Small intestine (tissue), 7 donors: Measurements from ENCODE around the gene RAB43. TPM values are rescaled to one million over a fixed set of nuclear protein-coding genes. Genes with fewer than 3 reads are reported as not detected.

Experiments
- DNase-seq, 2 donors: peaks; one replicate each; pipeline versions ENCODE4 v3.0.0 to v3.0.0-alpha.2; 2013
- FAIRE-seq: peaks from 2 replicates; lab custom pipeline; 2012; peaks lifted over from hg19 to GRCh38; lab: Jason Lieb, UNC
- H3K27ac ChIP-seq, 3 donors: one replicate each; pipeline ENCODE4 v1.5.1; 2013; ENCODE audit warnings: low read length in 2 of 3, mild to moderate bottlenecking in 2 of 3, control low read depth in 1 of 3, inconsistent platforms in 1 of 3, low read depth in 1 of 3, moderate library complexity in 1 of 3
- H3K27me3 ChIP-seq, 3 donors: one replicate each; pipeline ENCODE4 v1.6.1; 2013; ENCODE audit warnings: low read length in 3 of 3, inconsistent platforms in 1 of 3; ENCODE audit not compliant: control insufficient read depth in 3 of 3, insufficient read depth in 3 of 3
- H3K36me3 ChIP-seq, 3 donors: one replicate each; pipeline ENCODE4 v1.6.1; 2013; ENCODE audit warnings: low read length in 3 of 3, inconsistent platforms in 1 of 3, low read depth in 1 of 3, mild to moderate bottlenecking in 1 of 3, moderate library complexity in 1 of 3; ENCODE audit not compliant: control insufficient read depth in 3 of 3, insufficient read depth in 2 of 3
- H3K4me1 ChIP-seq, 3 donors: one replicate each; pipeline ENCODE4 v1.6.1; 2013; ENCODE audit warnings: low read length in 2 of 3, inconsistent platforms in 1 of 3, low read depth in 1 of 3, mild to moderate bottlenecking in 1 of 3, moderate library complexity in 1 of 3; ENCODE audit not compliant: control insufficient read depth in 3 of 3, insufficient read depth in 2 of 3
- H3K4me3 ChIP-seq, 3 donors: one replicate each; pipeline ENCODE4 v1.5.1; 2013; ENCODE audit warnings: low read length in 3 of 3, control low read depth in 1 of 3, inconsistent platforms in 1 of 3, low read depth in 1 of 3, mild to moderate bottlenecking in 1 of 3, moderate library complexity in 1 of 3
- H3K9me3 ChIP-seq, 2 donors: one replicate each; pipeline ENCODE4 v1.6.1; 2013; ENCODE audit warnings: low read depth in 1 of 2, low read length in 1 of 2; ENCODE audit not compliant: control insufficient read depth in 2 of 2, insufficient read depth in 1 of 2
- WGBS, 3 donors: extraction: QIAGEN DNeasy Blood & Tissue Kit; methylation state at CpG; one replicate each; pipeline ENCODE4 v1.1.7; 2013; 5-methylcytosine and 5-hydroxymethylcytosine counted together
- polyA plus RNA-seq, 4 donors: library from polyadenylated mRNA; stranded (reverse) in 3 of 4; unstranded in 1 of 4; fragments of 200-250 nt in 3 of 4; fragments of 120-200 nt in 1 of 4; gene quantifications; one replicate each; pipeline versions ENCODE4 v1.2.1 to v1.2.3, GENCODE V29; 2013
- donor health status: healthy with polysubstance abuse.
- donor health status: control.
- donor health status: control.
- donor health status: Bipolar disorder and iron deficiency.
- donor health status: healthy.

Gene RAB43
- polyA plus RNA-seq, 4 donors = 3.4 to 15.0 (median 6.8) TPM

DNA sequence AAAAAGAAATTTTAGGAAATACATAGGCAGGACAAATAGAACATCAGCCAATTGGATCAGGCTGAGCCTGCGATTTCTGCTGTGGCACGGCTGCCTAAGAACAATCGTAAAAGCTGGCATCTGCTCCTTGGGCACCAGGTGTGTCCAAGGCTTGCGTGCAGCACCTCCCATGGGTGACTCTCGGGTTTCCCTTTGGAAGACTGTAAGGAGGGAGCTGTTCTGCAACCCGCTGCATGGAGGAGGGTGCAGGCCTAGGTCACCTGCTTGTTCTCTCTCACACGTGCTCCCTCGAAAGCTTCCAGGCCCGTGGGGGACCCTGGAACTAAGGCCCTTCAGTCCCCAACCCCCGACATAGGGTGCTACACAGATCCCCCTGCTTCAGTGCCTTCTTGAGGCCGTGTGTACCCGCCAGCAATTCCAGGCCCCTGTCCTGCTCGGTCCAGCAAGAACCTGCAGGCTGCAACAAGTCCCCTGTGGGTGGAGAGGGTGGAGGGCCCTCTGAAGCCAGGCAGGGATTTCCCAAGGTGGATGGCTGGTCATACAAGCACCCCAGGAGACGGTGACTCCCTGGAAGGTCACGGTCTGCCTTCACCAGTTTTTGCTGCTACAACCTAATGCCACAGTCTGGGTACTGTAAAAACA, 57.6 kb downstream of the RAB43 start:
- Histone ChIP-seq H3K36me3 (no peaks in the 10 kb centered on the region), H3K27ac (no peak overlapping the region), H3K27me3 (no peaks in the 10 kb centered on the region), H3K9me3 (peaks cover 0 to 4% of the 10 kb centered on the region in 2 donors), H3K4me1 (peaks cover 0 to 3% (median 0%) of the 10 kb centered on the region in 3 donors), H3K4me3 (no peak overlapping the region)
- DNase-seq = peak in 1 of 2 donors; percentile 45
- FAIRE-seq = no peak
- 45 to 80% (median 60%) methylated on average over 15 of the region's 15 CpGs for WGBS, 3 donors

- 67 to 81% (median 81%) methylated on average over 10 of the region's 10 CpGs for WGBS, 3 donors
- no peak for DNase-seq
- Histone ChIP-seq H3K9me3 (peaks cover 0 to 4% of the 10 kb centered on the region in 2 donors), H3K36me3 (no peaks in the 10 kb centered on the region), H3K4me1 (peaks cover 0 to 3% (median 0%) of the 10 kb centered on the region in 3 donors), H3K4me3 (no peak overlapping the region), H3K27me3 (no peaks in the 10 kb centered on the region), H3K27ac (no peak overlapping the region)
- FAIRE-seq = no peak
Observed at GRCh38 chr3:129063091-129063640, 58.4 kb downstream of the RAB43 start.

DNA sequence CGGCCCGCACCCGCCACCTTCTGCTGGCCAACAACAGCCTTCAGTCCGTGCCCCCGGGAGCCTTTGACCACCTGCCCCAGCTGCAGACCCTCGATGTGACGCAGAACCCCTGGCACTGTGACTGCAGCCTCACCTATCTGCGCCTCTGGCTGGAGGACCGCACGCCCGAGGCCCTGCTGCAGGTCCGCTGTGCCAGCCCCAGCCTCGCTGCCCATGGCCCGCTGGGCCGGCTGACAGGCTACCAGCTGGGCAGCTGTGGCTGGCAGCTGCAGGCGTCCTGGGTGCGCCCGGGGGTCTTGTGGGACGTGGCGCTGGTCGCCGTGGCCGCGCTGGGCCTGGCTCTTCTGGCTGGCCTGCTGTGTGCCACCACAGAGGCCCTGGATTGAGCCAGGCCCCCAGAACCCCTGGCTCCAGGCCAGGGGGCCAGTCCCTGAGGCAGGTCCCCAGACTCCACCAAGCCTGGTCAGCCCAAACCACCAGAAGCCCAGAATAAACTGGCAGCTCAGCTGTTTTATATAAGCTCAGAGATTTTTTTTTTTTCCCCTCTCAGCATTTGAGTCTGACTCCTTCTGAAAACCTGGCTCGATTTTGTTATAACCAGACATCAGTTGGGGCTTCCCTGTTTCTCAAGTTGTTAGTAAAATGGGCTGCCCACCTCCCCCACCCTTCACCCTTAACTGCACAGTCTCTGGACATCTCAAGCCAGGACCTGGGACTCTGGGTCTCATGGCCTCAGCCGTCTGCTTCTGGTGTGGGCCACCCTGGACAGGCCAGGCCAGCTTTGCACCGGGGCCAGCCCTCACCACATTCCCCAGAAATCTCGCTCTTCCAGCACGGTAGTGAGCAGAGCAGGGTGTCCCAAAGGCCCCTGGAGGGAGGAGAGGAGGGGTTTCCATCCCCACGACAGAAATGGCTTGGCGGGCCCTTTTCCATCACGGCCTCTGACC, 59.4 kb downstream of the RAB43 start:
- Histone ChIP-seq H3K4me3 (no peak overlapping the region), H3K27me3 (no peaks in the 10 kb centered on the region), H3K27ac (no peak overlapping the region), H3K9me3 (no peaks in the 10 kb centered on the region), H3K36me3 (no peaks in the 10 kb centered on the region), H3K4me1 (peaks cover 0 to 3% (median 0%) of the 10 kb centered on the region in 3 donors)
- WGBS, 3 donors = 90 to 94% (median 92%) methylated on average over 30 to 32 of the region's 32 CpGs
- FAIRE-seq (no peak), DNase-seq (no peak)

- no peaks in the 10 kb centered on the region for H3K27me3 ChIP-seq
- H3K4me1 ChIP-seq = peaks cover 0 to 3% (median 0%) of the 10 kb centered on the region in 3 donors
- no peak overlapping the region for H3K4me3 ChIP-seq
- H3K36me3 ChIP-seq = no peaks in the 10 kb centered on the region
- no peaks in the 10 kb centered on the region for H3K9me3 ChIP-seq
- no peak overlapping the region for H3K27ac ChIP-seq
- 89 to 95% (median 91%) methylated on average over 17 to 19 of the region's 19 CpGs for WGBS, 3 donors
- DNase-seq (no peak), FAIRE-seq (no peak)
Observed at GRCh38 chr3:129061023-129061887, 60.3 kb downstream of the RAB43 start.

- FAIRE-seq (no peak), DNase-seq (no peak)
- 79 to 84% (median 81%) methylated on average over 13 of the region's 13 CpGs for WGBS, 3 donors
- H3K27me3 ChIP-seq = no peaks in the 10 kb centered on the region
- H3K4me3 ChIP-seq = no peak within 1 kb of the TSS
- H3K9me3 ChIP-seq = no peaks in the 10 kb centered on the region
- no peak within 1 kb of the TSS for H3K27ac ChIP-seq
- no peaks in the 10 kb centered on the region for H3K36me3 ChIP-seq
- peaks cover 0 to 1% (median 0%) of the 10 kb centered on the region in 3 donors for H3K4me1 ChIP-seq
Observed at GRCh38 chr3:129060276-129061022, 61.2 kb downstream of the RAB43 start, which contains the start of gene GP9. Gene GP9, plus strand, starts transcription at chr3:129060779. Its CDS starts 961 bp downstream, at chr3:129061740.

DNA sequence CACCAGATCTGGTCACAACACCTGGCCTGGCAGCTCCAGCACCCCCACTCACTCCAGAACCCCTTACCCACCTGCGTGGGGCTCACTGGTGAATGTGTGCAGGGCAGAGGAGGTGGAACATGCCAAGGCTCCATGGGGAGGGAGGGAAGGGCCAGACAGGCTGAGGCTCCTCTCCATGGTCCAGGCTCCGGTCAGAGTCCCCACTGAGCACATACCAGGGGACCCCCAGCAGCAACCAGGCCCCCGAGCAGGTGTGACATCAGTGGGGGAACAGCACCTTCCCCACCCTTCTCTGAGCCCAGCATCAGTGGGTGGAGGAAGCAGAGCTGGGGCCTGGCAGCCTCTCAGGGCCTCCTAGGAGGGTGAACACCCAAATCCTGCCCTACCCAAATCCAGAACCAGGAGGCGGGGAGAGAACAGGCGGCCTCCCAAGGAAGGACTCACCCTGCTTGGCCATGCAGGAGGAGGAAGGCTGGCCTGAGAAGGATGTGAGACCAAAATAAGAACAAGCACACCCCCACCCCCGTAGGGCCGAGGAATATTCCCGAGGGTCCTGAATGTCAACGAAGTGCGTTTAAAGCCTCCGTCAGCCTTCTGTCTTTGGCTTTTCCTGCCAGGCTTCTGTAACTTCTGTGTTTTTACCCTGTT, 62.2 kb downstream of the RAB43 start:
- H3K27me3 ChIP-seq = no peaks in the 10 kb centered on the region
- no peaks in the 10 kb centered on the region for H3K36me3 ChIP-seq
- no peaks in the 10 kb centered on the region for H3K9me3 ChIP-seq
- 80 to 88% (median 84%) methylated on average over 10 to 11 of the region's 11 CpGs for WGBS, 3 donors
- no peak for FAIRE-seq
- H3K4me3 ChIP-seq = no peak overlapping the region
- DNase-seq = no peak
- H3K4me1 ChIP-seq = peaks cover 0 to 6% (median 0%) of the 10 kb centered on the region in 3 donors
- no peak overlapping the region for H3K27ac ChIP-seq
